Astrocyte of the hippocampus (primary cell): Measurements from ENCODE around the gene RAB11A.
A peak's percentile ranks its signal among the peaks of the same experiment; 100 is the strongest.

ENCODE experiments used
- DNase-seq: peaks from one replicate; pipeline ENCODE4 v3.0.0; 2011; ENCODE audit warnings: low read depth, low spot score

The RAB11A gene

GRCh38 chr15:65938604-65939003 is 69.3 kb downstream of the RAB11A start:
- no peak for DNase-seq

GRCh38 chr15:65939901-65940617 is 70.8 kb downstream of the RAB11A start:
- peak; percentile 88 for DNase-seq

- DNase-seq = peak; percentile 56
Measured at GRCh38 chr15:65940618-65940909, 71.3 kb downstream of the RAB11A start.
